GM18505 (cell line): Measurements from ENCODE around the gene HSD3B7.

Source experiments
- ATAC-seq: cut with Tn5 transposase; IDR thresholded peaks from one replicate; pipeline ENCODE4 v1.9.1; 2021; ENCODE audit not compliant: unreplicated experiment
- POLR2A ChIP-seq: IDR thresholded peaks from 4 replicates; pipeline ENCODE4 v1.6.1; 2011; ENCODE audit warnings: borderline replicate concordance; ENCODE audit not compliant: insufficient read depth, insufficient read length; ENCODE audit errors: extremely low read depth

The HSD3B7 gene

GRCh38 chr16:30951193-30951592 is 33.8 kb upstream of the HSD3B7 start:
- no peak for ATAC-seq
- no peak for TF ChIP-seq POLR2A

GRCh38 chr16:30951750-30952149 is 33.3 kb upstream of the HSD3B7 start:
- TF ChIP-seq POLR2A: no peak
- ATAC-seq: no peak

- TF ChIP-seq POLR2A: no peak
- ATAC-seq: no peak
Observed at GRCh38 chr16:30953111-30953510, 31.9 kb upstream of the HSD3B7 start.

GRCh38 chr16:30953511-30954124 is 31.4 kb upstream of the HSD3B7 start:
- no peak for TF ChIP-seq POLR2A
- no peak for ATAC-seq

GRCh38 chr16:30954993-30955392 is 30.0 kb upstream of the HSD3B7 start:
- TF ChIP-seq POLR2A: no peak
- no peak for ATAC-seq

GRCh38 chr16:30956601-30957455 is 28.2 kb upstream of the HSD3B7 start:
- TF ChIP-seq POLR2A: peak; percentile 7
- ATAC-seq: peak; percentile 54

- ATAC-seq: peak; percentile 64
- TF ChIP-seq POLR2A: peak; percentile 57
Observed at GRCh38 chr16:30957456-30958174, 27.4 kb upstream of the HSD3B7 start, which contains the start of gene SETD1A. TSS of gene SETD1A (plus strand) at chr16:30957754. CDS start at chr16:30958732, 978 bp downstream.

GRCh38 chr16:30958175-30959079 is 26.6 kb upstream of the HSD3B7 start:
- ATAC-seq: peak; percentile 32
- TF ChIP-seq POLR2A: no peak

GRCh38 chr16:30961384-30961783 is 23.6 kb upstream of the HSD3B7 start:
- no peak for ATAC-seq
- TF ChIP-seq POLR2A: no peak

GRCh38 chr16:30963925-30964511 is 21.0 kb upstream of the HSD3B7 start:
- no peak for ATAC-seq
- TF ChIP-seq POLR2A: no peak

- no peak for TF ChIP-seq POLR2A
- ATAC-seq: no peak
Observed at GRCh38 chr16:30964574-30965226, 20.3 kb upstream of the HSD3B7 start.

- no peak for TF ChIP-seq POLR2A
- no peak for ATAC-seq
Observed at GRCh38 chr16:30965436-30965835, 19.6 kb upstream of the HSD3B7 start.
